Measurements from ENCODE around the gene SNRPB2. TPM values are rescaled to one million over a fixed set of nuclear protein-coding genes. Genes with fewer than 3 reads are reported as not detected.

The SNRPB2 gene
- polyA plus RNA-seq, 1 donor (not counting 4 experiments of a cell fraction or from before 2014, with no cell fraction given) = 75.8 TPM

DNA sequence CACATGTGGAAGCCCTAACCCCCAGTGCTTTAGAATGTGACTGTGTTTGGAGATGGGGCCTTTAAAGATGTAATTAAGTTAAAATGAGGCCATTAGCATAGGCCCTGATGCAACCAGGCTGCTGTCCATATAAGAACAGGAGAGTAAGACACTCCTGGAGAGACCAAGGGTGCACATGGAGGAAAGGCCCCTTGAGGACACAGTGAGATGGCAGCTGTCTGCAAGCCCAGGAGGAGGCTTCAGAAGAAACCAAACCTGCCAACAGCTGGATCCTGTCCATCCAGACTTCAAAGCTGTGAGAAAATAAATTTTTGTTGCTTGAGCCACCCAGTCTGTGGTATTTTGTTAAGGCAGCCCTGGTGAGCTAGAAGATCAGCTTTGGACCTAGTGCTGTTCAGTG, 16.8 kb upstream of the SNRPB2 start:
- no peak for DNase-seq (ENCODE audit: low read depth, low spot score)
- no peaks in the 10 kb centered on the region for H3K9me1 ChIP-seq (ENCODE audit: control insufficient read depth, extremely low read depth, insufficient read depth, low read length)
- dilution Hi-C loops (cut with MboI; ENCODE audit: extremely low pct_ligation_motif_present, low sequenced_read_pairs) = no loop called here

DNA sequence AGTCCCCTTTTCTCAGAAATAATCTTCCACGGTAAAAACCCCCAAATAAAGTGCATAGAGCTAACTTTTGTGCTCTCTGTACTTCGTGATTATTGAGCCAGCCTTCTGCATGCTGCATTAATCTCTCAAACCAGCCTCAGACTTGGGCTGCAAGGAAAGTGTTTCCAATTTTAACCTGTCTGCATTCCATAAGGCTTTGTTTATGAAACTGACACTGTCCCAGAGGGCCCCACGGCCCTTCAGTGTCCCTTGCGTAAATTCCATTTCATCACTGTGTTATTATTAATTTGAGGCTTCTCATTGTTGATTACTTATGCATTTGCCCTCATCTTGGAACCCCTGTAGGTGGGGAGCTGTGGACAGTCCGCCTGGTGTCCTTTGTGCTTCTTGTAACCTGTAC, 15.6 kb upstream of the SNRPB2 start:
- H3K9ac ChIP-seq (ENCODE audit: control insufficient read depth, extremely low read depth, insufficient read depth, low read length) = no peak overlapping the region
- dilution Hi-C loops (cut with MboI; ENCODE audit: extremely low pct_ligation_motif_present, low sequenced_read_pairs) = no loop called here
- no peak for FAIRE-seq
- H3K27ac ChIP-seq (ENCODE audit: control insufficient read depth, insufficient read depth, low read length) = no peak overlapping the region
- no peak overlapping the region for H2AFZ ChIP-seq (ENCODE audit: control insufficient read depth, low read length)
- TF ChIP-seq, protein P1, sequence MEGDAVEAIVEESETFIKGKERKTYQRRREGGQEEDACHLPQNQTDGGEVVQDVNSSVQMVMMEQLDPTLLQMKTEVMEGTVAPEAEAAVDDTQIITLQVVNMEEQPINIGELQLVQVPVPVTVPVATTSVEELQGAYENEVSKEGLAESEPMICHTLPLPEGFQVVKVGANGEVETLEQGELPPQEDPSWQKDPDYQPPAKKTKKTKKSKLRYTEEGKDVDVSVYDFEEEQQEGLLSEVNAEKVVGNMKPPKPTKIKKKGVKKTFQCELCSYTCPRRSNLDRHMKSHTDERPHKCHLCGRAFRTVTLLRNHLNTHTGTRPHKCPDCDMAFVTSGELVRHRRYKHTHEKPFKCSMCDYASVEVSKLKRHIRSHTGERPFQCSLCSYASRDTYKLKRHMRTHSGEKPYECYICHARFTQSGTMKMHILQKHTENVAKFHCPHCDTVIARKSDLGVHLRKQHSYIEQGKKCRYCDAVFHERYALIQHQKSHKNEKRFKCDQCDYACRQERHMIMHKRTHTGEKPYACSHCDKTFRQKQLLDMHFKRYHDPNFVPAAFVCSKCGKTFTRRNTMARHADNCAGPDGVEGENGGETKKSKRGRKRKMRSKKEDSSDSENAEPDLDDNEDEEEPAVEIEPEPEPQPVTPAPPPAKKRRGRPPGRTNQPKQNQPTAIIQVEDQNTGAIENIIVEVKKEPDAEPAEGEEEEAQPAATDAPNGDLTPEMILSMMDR (optimal IDR thresholded peaks at IDR 0.05 in 1 of 3, IDR thresholded peaks at IDR 0.05 in 1 of 3, conservative IDR thresholded peaks at IDR 0.05 in 1 of 3; ENCODE audit: extremely low read depth in 1 of 3, insufficient read depth in 2 of 3, low read length in 3 of 3) = no peak
- TF ChIP-seq EZH2 (IDR thresholded peaks at IDR 0.05; ENCODE audit: low read length) = no peak
- no peaks in the 10 kb centered on the region for H3K79me2 ChIP-seq (ENCODE audit: control insufficient read depth, insufficient read depth, low read length)
- no peaks in the 10 kb centered on the region for H3K4me1 ChIP-seq (ENCODE audit: control insufficient read depth, extremely low read depth, insufficient read depth, low read length)
- no peaks in the 10 kb centered on the region for H3K9me1 ChIP-seq (ENCODE audit: control insufficient read depth, extremely low read depth, insufficient read depth, low read length)
- no peaks in the 10 kb centered on the region for H3K27me3 ChIP-seq (ENCODE audit: control insufficient read depth, extremely low read depth, insufficient read depth, low read length)
- no peaks in the 10 kb centered on the region for H3K36me3 ChIP-seq (ENCODE audit: control insufficient read depth in 2 of 2, extremely low read depth in 1 of 2, insufficient read depth in 2 of 2, low read length in 2 of 2)
- no peak overlapping the region for H3K4me2 ChIP-seq (ENCODE audit: control insufficient read depth, extremely low read depth, insufficient read depth, low read depth, low read length)
- no peaks in the 10 kb centered on the region for H4K20me1 ChIP-seq (ENCODE audit: control insufficient read depth, extremely low read depth, insufficient read depth, low read length)
- no peak overlapping the region for H3K4me3 ChIP-seq (ENCODE audit: control insufficient read depth in 2 of 3, extremely low read depth in 1 of 3, insufficient read depth in 2 of 3, low read depth in 1 of 3, low read length in 3 of 3)
- DNase-seq (ENCODE audit: low read depth, low spot score) = no peak
- no peaks in the 10 kb centered on the region for H3K9me3 ChIP-seq (ENCODE audit: control insufficient read depth, low read depth, low read length)

More for the DNA sequence above, 16.8 kb upstream of the SNRPB2 start:
- H3K4me3 ChIP-seq (ENCODE audit: control insufficient read depth in 2 of 3, extremely low read depth in 1 of 3, insufficient read depth in 2 of 3, low read depth in 1 of 3, low read length in 3 of 3) = no peak overlapping the region
- H3K27ac ChIP-seq (ENCODE audit: control insufficient read depth, insufficient read depth, low read length) = no peak overlapping the region
- H3K27me3 ChIP-seq (ENCODE audit: control insufficient read depth, extremely low read depth, insufficient read depth, low read length) = no peaks in the 10 kb centered on the region
- H2AFZ ChIP-seq (ENCODE audit: control insufficient read depth, low read length) = no peak overlapping the region
- no peaks in the 10 kb centered on the region for H3K79me2 ChIP-seq (ENCODE audit: control insufficient read depth, insufficient read depth, low read length)
- H3K9ac ChIP-seq (ENCODE audit: control insufficient read depth, extremely low read depth, insufficient read depth, low read length) = no peak overlapping the region
- no peaks in the 10 kb centered on the region for H3K4me1 ChIP-seq (ENCODE audit: control insufficient read depth, extremely low read depth, insufficient read depth, low read length)
- no peak for FAIRE-seq
- TF ChIP-seq, protein P1 (optimal IDR thresholded peaks at IDR 0.05 in 1 of 3, IDR thresholded peaks at IDR 0.05 in 1 of 3, conservative IDR thresholded peaks at IDR 0.05 in 1 of 3; ENCODE audit: extremely low read depth in 1 of 3, insufficient read depth in 2 of 3, low read length in 3 of 3) = no peak
- no peak for TF ChIP-seq EZH2 (IDR thresholded peaks at IDR 0.05; ENCODE audit: low read length)
- H3K36me3 ChIP-seq (ENCODE audit: control insufficient read depth in 2 of 2, extremely low read depth in 1 of 2, insufficient read depth in 2 of 2, low read length in 2 of 2) = no peaks in the 10 kb centered on the region
- H3K4me2 ChIP-seq (ENCODE audit: control insufficient read depth, extremely low read depth, insufficient read depth, low read depth, low read length) = no peak overlapping the region
- H3K9me3 ChIP-seq (ENCODE audit: control insufficient read depth, low read depth, low read length) = no peaks in the 10 kb centered on the region
- no peaks in the 10 kb centered on the region for H4K20me1 ChIP-seq (ENCODE audit: control insufficient read depth, extremely low read depth, insufficient read depth, low read length)

Measured in keratinocyte (primary cell).